IMR-90 (cell line): ENCODE results near the gene CLPX. TPM values are rescaled to one million over a fixed set of nuclear protein-coding genes. Genes with fewer than 3 reads are reported as not detected.

Source experiments
- ATAC-seq: fragments of 200-7000 bp; cut with Tn5 transposase; 2 replicates; pipeline ENCODE4 v1.9.1; 2020; ENCODE audit warnings: low read depth, mild to moderate bottlenecking, moderate library complexity
- BruUV-seq: library from RNA; stranded (reverse); fragments of 400-500 nt; replicated peaks from 2 replicates; lab custom pipeline; 2021; lab: Mats Ljungman, UMichigan
- CTCF ChIA-PET: fragments of 300-600 bp; formaldehyde crosslinking; extraction: SDS; loops from one replicate; lab custom pipeline; 2021; ENCODE audit warnings: antibody characterized with exemption; lab: Yijun Ruan, JAX
- POLR2A ChIA-PET: fragments of 300-600 bp; sonication (Branson Sonifier 250); formaldehyde crosslinking; loops from one replicate; lab custom pipeline; 2022; ENCODE audit warnings: antibody characterized with exemption; ENCODE audit not compliant: unreplicated experiment; lab: Charles Lee
- DNase-seq: peaks from one replicate; pipeline ENCODE4 v3.0.0; 2013
- H2AFZ ChIP-seq: replicated peaks from 2 replicates; pipeline ENCODE3; 2013; ENCODE audit warnings: low read length, mild to moderate bottlenecking; ENCODE audit not compliant: poor library complexity
- H2AK5ac ChIP-seq: 2 replicates; pipeline ENCODE4 v1.6.1; 2013; ENCODE audit warnings: low read depth, low read length, inconsistent platforms
- H2AK9ac ChIP-seq: replicated peaks from 2 replicates; pipeline ENCODE3; 2013; ENCODE audit warnings: mild to moderate bottlenecking, low read depth, low read length, moderate library complexity; ENCODE audit not compliant: poor library complexity
- H2BK120ac ChIP-seq: 2 replicates; pipeline ENCODE4 v1.6.1; 2013; ENCODE audit warnings: low read depth, low read length, inconsistent platforms
- H2BK15ac ChIP-seq: 3 replicates; pipeline ENCODE4 v1.6.1; 2013; ENCODE audit warnings: low read depth, low read length, inconsistent platforms
- H2BK20ac ChIP-seq: 2 replicates; pipeline ENCODE4 v1.6.1; 2013; ENCODE audit warnings: low read depth, mild to moderate bottlenecking, inconsistent platforms, low read length, moderate library complexity
- H2BK5ac ChIP-seq: 2 replicates; pipeline ENCODE4 v1.6.1; 2013; ENCODE audit warnings: mild to moderate bottlenecking, low read depth, low read length, inconsistent platforms; ENCODE audit not compliant: poor library complexity, severe bottlenecking
- H3K14ac ChIP-seq: replicated peaks from 2 replicates; pipeline ENCODE4 v1.6.1; 2013; ENCODE audit warnings: low read depth, low read length, inconsistent platforms
- H3K18ac ChIP-seq: 2 replicates; pipeline ENCODE4 v1.6.1; 2013; ENCODE audit warnings: low read depth, low read length, control low read depth
- H3K23ac ChIP-seq: 2 replicates; pipeline ENCODE4 v1.6.1; 2013; ENCODE audit warnings: low read depth, low read length, inconsistent platforms
- H3K27ac ChIP-seq: 2 replicates; pipeline ENCODE4 v1.5.1; 2013; ENCODE audit warnings: mild to moderate bottlenecking, control low read depth, low read length; ENCODE audit not compliant: insufficient read depth
- H3K27me3 ChIP-seq: 2 replicates; pipeline ENCODE4 v1.6.1; 2013; ENCODE audit warnings: low read length; ENCODE audit not compliant: control insufficient read depth, insufficient read depth
- H3K36me3 ChIP-seq: 2 replicates; pipeline ENCODE4 v1.6.1; 2013; ENCODE audit warnings: low read length, mixed read lengths; ENCODE audit not compliant: control insufficient read depth, insufficient read depth
- H3K4ac ChIP-seq: 2 replicates; pipeline ENCODE4 v1.6.1; 2013; ENCODE audit warnings: low read depth, low read length, inconsistent platforms
- H3K4me1 ChIP-seq: 2 replicates; pipeline ENCODE4 v1.6.1; 2013; ENCODE audit warnings: low read length, mixed read lengths; ENCODE audit not compliant: control insufficient read depth, insufficient read depth
- H3K4me2 ChIP-seq: 2 replicates; pipeline ENCODE4 v1.6.1; 2013; ENCODE audit warnings: low read depth, mild to moderate bottlenecking, control low read depth, low read length, moderate library complexity
- H3K4me3 ChIP-seq: 2 replicates; pipeline ENCODE4 v1.5.1; 2013; ENCODE audit warnings: low read depth, mild to moderate bottlenecking, control low read depth, low read length, moderate library complexity; ENCODE audit not compliant: insufficient read depth
- H3K56ac ChIP-seq: 2 replicates; pipeline ENCODE4 v1.6.1; 2013; ENCODE audit warnings: low read length, inconsistent platforms; ENCODE audit not compliant: insufficient read depth; ENCODE audit errors: extremely low read depth
- H3K79me1 ChIP-seq, 2 experiments: 2 replicates each; pipeline ENCODE4 v1.6.1; 2013; ENCODE audit warnings: low read length in 2 of 2, inconsistent platforms in 1 of 2, low read depth in 1 of 2
- H3K9ac ChIP-seq: 2 replicates; pipeline ENCODE4 v1.6.1; 2013; ENCODE audit warnings: low read depth, low read length, control low read depth
- H3K9me1 ChIP-seq: 2 replicates; pipeline ENCODE4 v1.6.1; 2013; ENCODE audit warnings: low read length, inconsistent platforms; ENCODE audit not compliant: insufficient read depth
- H3K9me3 ChIP-seq: 2 replicates; pipeline ENCODE4 v1.6.1; 2013; ENCODE audit warnings: low read length; ENCODE audit not compliant: control insufficient read depth, insufficient read depth
- H4K20me1 ChIP-seq: 2 replicates; pipeline ENCODE4 v1.6.1; 2013; ENCODE audit warnings: low read length, inconsistent platforms; ENCODE audit not compliant: insufficient read depth
- H4K5ac ChIP-seq: 2 replicates; pipeline ENCODE4 v1.6.1; 2013; ENCODE audit warnings: mild to moderate bottlenecking, low read depth, low read length, control low read depth
- H4K8ac ChIP-seq, 2 experiments: 2 replicates each; pipeline ENCODE4 v1.6.1; 2013; ENCODE audit warnings: low read depth in 2 of 2, low read length in 2 of 2, control low read depth in 1 of 2, inconsistent platforms in 1 of 2
- H4K91ac ChIP-seq: 2 replicates; pipeline ENCODE4 v1.6.1; 2013; ENCODE audit warnings: low read depth, low read length, inconsistent platforms; ENCODE audit not compliant: insufficient read depth
- BHLHE40 ChIP-seq: fragments of 150-350 bp; IDR thresholded peaks from 2 replicates; pipeline ENCODE4 v1.6.1; 2016; ENCODE audit warnings: mild to moderate bottlenecking, low read depth, low read length
- CHD1 ChIP-seq: IDR thresholded peaks from 2 replicates; pipeline ENCODE4 v1.6.1; 2012; ENCODE audit warnings: low read depth, low read length, improper control_type of control experiment
- MAFK ChIP-seq: IDR thresholded peaks from 2 replicates; pipeline ENCODE4 v1.6.1; 2012; ENCODE audit warnings: low read depth, low read length, improper control_type of control experiment
- MAZ ChIP-seq: IDR thresholded peaks from 2 replicates; pipeline ENCODE4 v1.6.1; 2012; ENCODE audit warnings: low read depth, mild to moderate bottlenecking, low read length, improper control_type of control experiment, moderate library complexity, borderline replicate concordance
- NFE2L2 ChIP-seq: fragments of 150-350 bp; IDR thresholded peaks from 2 replicates; pipeline ENCODE4 v1.6.1; 2016; ENCODE audit warnings: low read depth, mild to moderate bottlenecking, low read length
- RAD21 ChIP-seq: IDR thresholded peaks from 2 replicates; pipeline ENCODE4 v1.6.1; 2012; ENCODE audit warnings: low read length, improper control_type of control experiment
- RFX5 ChIP-seq: IDR thresholded peaks from 2 replicates; pipeline ENCODE4 v1.8.0; 2012; ENCODE audit warnings: low read depth, mild to moderate bottlenecking, low read length, moderate library complexity
- SMC3 ChIP-seq: fragments of 150-350 bp; IDR thresholded peaks from 2 replicates; pipeline ENCODE4 v1.6.1; 2016; ENCODE audit warnings: low read depth, mild to moderate bottlenecking, antibody characterized with exemption, low read length, moderate library complexity
- WGBS, 2 experiments: methylation state at CpG; one replicate each; pipeline versions ENCODE4 v1.1.5 to v1.1.7; 2013; ENCODE audit warnings: missing lambda C conversion rate in 2 of 2; ENCODE audit not compliant: insufficient read length in 1 of 2; ENCODE audit errors: extremely low coverage in 2 of 2; 5-methylcytosine and 5-hydroxymethylcytosine counted together
- dilution Hi-C: fragments of 300-500 bp; cut with HindIII; formaldehyde crosslinking; loops from one replicate; pipeline ENCODE4 v1.14.3; 2018; ENCODE audit warnings: low sequenced_read_pairs; ENCODE audit not compliant: unreplicated experiment
- in situ Hi-C: fragments of 300-500 bp; cut with MboI; formaldehyde crosslinking; loops from 3 replicates; pipeline ENCODE4 v1.14.3; 2019; ENCODE audit warnings: low sequenced_read_pairs, inconsistent platforms, mixed read lengths
- intact Hi-C: fragments of 100-400 bp; cut with micrococcal nuclease; formaldehyde crosslinking; loops from 2 replicates; pipeline ENCODE4 v1.10.0; 2022
- polyA plus RNA-seq, 3 experiments: library from polyadenylated mRNA; depleted of rRNA; stranded (reverse); fragments of >200 nt; gene quantifications; 2 replicates each; pipeline ENCODE4 v1.2.3, GENCODE V29; 2012; ENCODE audit warnings: low replicate concordance in 1 of 3
- total RNA-seq: library from RNA; depleted of rRNA; stranded (reverse); fragments of >200 nt; gene quantifications from 2 replicates; pipeline ENCODE4 v1.2.3, GENCODE V29; 2012
- TF ChIP-seq, protein P1 (sequence below): fragments of 150-350 bp; IDR thresholded peaks from 2 replicates; pipeline ENCODE4 v1.6.1; 2017; ENCODE audit warnings: mild to moderate bottlenecking, antibody characterized with exemption, low read length, low read depth
- TF ChIP-seq, protein P2 (sequence below): conservative IDR thresholded peaks from 2 replicates; pipeline ENCODE4 v1.5.1; 2012; ENCODE audit warnings: mild to moderate bottlenecking, low read depth, low read length, improper control_type of control experiment

Gene CLPX
- total and polyA plus RNA-seq, 2 of the 4 experiments (the other 2 are of a cell fraction), result 25.8 to 26.9 TPM

DNA sequence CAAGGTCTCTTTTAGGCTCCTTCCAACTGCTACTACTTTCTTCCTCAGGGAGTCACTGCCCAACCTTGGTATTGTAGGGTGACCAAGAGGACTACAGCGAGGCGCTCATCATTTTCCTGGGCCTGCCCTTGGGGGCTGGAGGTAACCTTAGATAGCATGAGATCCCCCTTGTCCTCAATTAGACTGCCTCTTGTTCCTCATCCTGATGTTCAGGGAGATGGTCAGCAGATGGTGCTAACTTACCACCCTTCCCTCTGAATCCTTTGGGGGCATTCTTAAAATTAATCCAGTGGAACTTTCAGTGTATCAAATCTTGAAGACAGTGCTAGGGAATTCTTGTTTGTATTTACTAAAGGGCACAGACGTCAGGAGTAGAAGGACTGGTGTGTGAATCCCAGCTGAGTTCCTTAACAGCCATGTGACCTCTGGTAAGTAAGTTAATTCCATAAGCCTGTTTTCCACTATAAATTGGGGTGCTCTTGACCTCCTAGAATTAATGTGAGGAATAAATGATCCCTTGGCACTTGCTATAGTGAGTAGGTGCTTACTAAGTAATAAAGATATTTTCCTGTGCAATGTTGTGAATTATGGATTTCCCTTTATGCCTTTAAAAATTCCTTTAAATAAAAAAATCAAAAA is 4.1 kb upstream of the CLPX start:
- dilution Hi-C loops, result no loop called here

More for the DNA sequence above, 4.1 kb upstream of the CLPX start:
- no peak overlapping the region for H3K4me3 ChIP-seq
- in situ Hi-C loops (no loop called here), intact Hi-C loops (loop anchor here (1.0 kb wide), 3 partner anchors 82 to 115 kb away; partner anchors contain the start of gene RNU5B-1)
- H3K4ac ChIP-seq, result no peak overlapping the region
- peaks cover 7% of the 10 kb centered on the region for H4K20me1 ChIP-seq
- H2BK20ac ChIP-seq, result no peak overlapping the region
- H3K27me3 ChIP-seq, result peaks cover 2% of the 10 kb centered on the region; the same call in 1 of the 2 replicates
- H2AK9ac ChIP-seq, result no peak overlapping the region
- H2BK5ac ChIP-seq, result no peak overlapping the region
- ChIA-PET CTCF (interaction anchor here (0.7 to 1.3 kb wide), 3 partner anchors 81 to 108 kb away, joined by 4 read pairs; no protein-coding TSS in a partner anchor), POLR2A (no interaction called here)
- H4K5ac ChIP-seq, result no peak overlapping the region
- no peak overlapping the region for H3K4me2 ChIP-seq
- H3K18ac ChIP-seq, result no peak overlapping the region
- no peak overlapping the region for H2BK120ac ChIP-seq
- H3K56ac ChIP-seq, result no peak overlapping the region
- peak; percentile 67 for DNase-seq
- ATAC-seq, result peak; percentile 5; the same call in 1 of the 2 replicates
- no peak overlapping the region for H3K23ac ChIP-seq
- TF ChIP-seq BHLHE40, result no peak
- peak; percentile 95 for TF ChIP-seq RAD21
- no peak for TF ChIP-seq MAFK
- no peak for TF ChIP-seq RFX5
- peak; percentile 89 for TF ChIP-seq SMC3
- TF ChIP-seq, protein P1, sequence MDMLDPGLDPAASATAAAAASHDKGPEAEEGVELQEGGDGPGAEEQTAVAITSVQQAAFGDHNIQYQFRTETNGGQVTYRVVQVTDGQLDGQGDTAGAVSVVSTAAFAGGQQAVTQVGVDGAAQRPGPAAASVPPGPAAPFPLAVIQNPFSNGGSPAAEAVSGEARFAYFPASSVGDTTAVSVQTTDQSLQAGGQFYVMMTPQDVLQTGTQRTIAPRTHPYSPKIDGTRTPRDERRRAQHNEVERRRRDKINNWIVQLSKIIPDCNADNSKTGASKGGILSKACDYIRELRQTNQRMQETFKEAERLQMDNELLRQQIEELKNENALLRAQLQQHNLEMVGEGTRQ, result peak; percentile 26; the same call in 1 of the 2 replicates
- TF ChIP-seq MAZ, result peak; percentile 37; the same call in 1 of the 2 replicates
- TF ChIP-seq CHD1, result no peak
- TF ChIP-seq NFE2L2, result no peak
- TF ChIP-seq, protein P2, sequence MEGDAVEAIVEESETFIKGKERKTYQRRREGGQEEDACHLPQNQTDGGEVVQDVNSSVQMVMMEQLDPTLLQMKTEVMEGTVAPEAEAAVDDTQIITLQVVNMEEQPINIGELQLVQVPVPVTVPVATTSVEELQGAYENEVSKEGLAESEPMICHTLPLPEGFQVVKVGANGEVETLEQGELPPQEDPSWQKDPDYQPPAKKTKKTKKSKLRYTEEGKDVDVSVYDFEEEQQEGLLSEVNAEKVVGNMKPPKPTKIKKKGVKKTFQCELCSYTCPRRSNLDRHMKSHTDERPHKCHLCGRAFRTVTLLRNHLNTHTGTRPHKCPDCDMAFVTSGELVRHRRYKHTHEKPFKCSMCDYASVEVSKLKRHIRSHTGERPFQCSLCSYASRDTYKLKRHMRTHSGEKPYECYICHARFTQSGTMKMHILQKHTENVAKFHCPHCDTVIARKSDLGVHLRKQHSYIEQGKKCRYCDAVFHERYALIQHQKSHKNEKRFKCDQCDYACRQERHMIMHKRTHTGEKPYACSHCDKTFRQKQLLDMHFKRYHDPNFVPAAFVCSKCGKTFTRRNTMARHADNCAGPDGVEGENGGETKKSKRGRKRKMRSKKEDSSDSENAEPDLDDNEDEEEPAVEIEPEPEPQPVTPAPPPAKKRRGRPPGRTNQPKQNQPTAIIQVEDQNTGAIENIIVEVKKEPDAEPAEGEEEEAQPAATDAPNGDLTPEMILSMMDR, result peak; percentile 92
- H3K36me3 ChIP-seq, result no peaks in the 10 kb centered on the region
- H3K14ac ChIP-seq, result no peak overlapping the region
- no CpG with 5 or more reads among the region's 3 CpGs for WGBS, 2 experiments
- H3K9me1 ChIP-seq, result 0 out of 2 replicates have a peak, but pooled peaks cover 6% of the 10 kb centered on the region
- H3K9me3 ChIP-seq, result no peaks in the 10 kb centered on the region
- H2AFZ ChIP-seq, result no peak overlapping the region
- no peak overlapping the region for H3K9ac ChIP-seq
- peaks cover 0 to 8% of the 10 kb centered on the region in 2 experiments; a peak in 3 of 4 replicates for H3K79me1 ChIP-seq
- H4K8ac ChIP-seq, result no peak overlapping the region
- H2AK5ac ChIP-seq, result no peak overlapping the region
- H3K27ac ChIP-seq, result no peak overlapping the region
- no peak overlapping the region for H2BK15ac ChIP-seq
- no peak overlapping the region for H4K91ac ChIP-seq
- no TSS peak for BruUV-seq
- H3K4me1 ChIP-seq, result no peaks in the 10 kb centered on the region
